IMR-90 (cell line): ENCODE measurements around the gene IFNA1. TPM values are rescaled to one million over a fixed set of nuclear protein-coding genes. Genes with fewer than 3 reads are reported as not detected.

Source experiments
- ATAC-seq: fragments of 200-7000 bp; cut with Tn5 transposase; 2 replicates; pipeline ENCODE4 v1.9.1; 2020; ENCODE audit warnings: low read depth, mild to moderate bottlenecking, moderate library complexity
- BruUV-seq: library from RNA; stranded (reverse); fragments of 400-500 nt; replicated peaks from 2 replicates; lab custom pipeline; 2021; lab: Mats Ljungman, UMichigan
- CTCF ChIA-PET: fragments of 300-600 bp; formaldehyde crosslinking; extraction: SDS; loops from one replicate; lab custom pipeline; 2021; ENCODE audit warnings: antibody characterized with exemption; lab: Yijun Ruan, JAX
- POLR2A ChIA-PET: fragments of 300-600 bp; sonication (Branson Sonifier 250); formaldehyde crosslinking; loops from one replicate; lab custom pipeline; 2022; ENCODE audit warnings: antibody characterized with exemption; ENCODE audit not compliant: unreplicated experiment; lab: Charles Lee
- DNase-seq: peaks from one replicate; pipeline ENCODE4 v3.0.0; 2013
- H2AFZ ChIP-seq: replicated peaks from 2 replicates; pipeline ENCODE3; 2013; ENCODE audit warnings: low read length, mild to moderate bottlenecking; ENCODE audit not compliant: poor library complexity
- H2AK5ac ChIP-seq: 2 replicates; pipeline ENCODE4 v1.6.1; 2013; ENCODE audit warnings: low read depth, low read length, inconsistent platforms
- H2AK9ac ChIP-seq: replicated peaks from 2 replicates; pipeline ENCODE3; 2013; ENCODE audit warnings: mild to moderate bottlenecking, low read depth, low read length, moderate library complexity; ENCODE audit not compliant: poor library complexity
- H2BK120ac ChIP-seq: 2 replicates; pipeline ENCODE4 v1.6.1; 2013; ENCODE audit warnings: low read depth, low read length, inconsistent platforms
- H2BK15ac ChIP-seq: 3 replicates; pipeline ENCODE4 v1.6.1; 2013; ENCODE audit warnings: low read depth, low read length, inconsistent platforms
- H2BK20ac ChIP-seq: 2 replicates; pipeline ENCODE4 v1.6.1; 2013; ENCODE audit warnings: low read depth, mild to moderate bottlenecking, inconsistent platforms, low read length, moderate library complexity
- H2BK5ac ChIP-seq: 2 replicates; pipeline ENCODE4 v1.6.1; 2013; ENCODE audit warnings: mild to moderate bottlenecking, low read depth, low read length, inconsistent platforms; ENCODE audit not compliant: poor library complexity, severe bottlenecking
- H3K14ac ChIP-seq: replicated peaks from 2 replicates; pipeline ENCODE4 v1.6.1; 2013; ENCODE audit warnings: low read depth, low read length, inconsistent platforms
- H3K18ac ChIP-seq: 2 replicates; pipeline ENCODE4 v1.6.1; 2013; ENCODE audit warnings: low read depth, low read length, control low read depth
- H3K23ac ChIP-seq: 2 replicates; pipeline ENCODE4 v1.6.1; 2013; ENCODE audit warnings: low read depth, low read length, inconsistent platforms
- H3K27ac ChIP-seq: 2 replicates; pipeline ENCODE4 v1.5.1; 2013; ENCODE audit warnings: mild to moderate bottlenecking, control low read depth, low read length; ENCODE audit not compliant: insufficient read depth
- H3K27me3 ChIP-seq: 2 replicates; pipeline ENCODE4 v1.6.1; 2013; ENCODE audit warnings: low read length; ENCODE audit not compliant: control insufficient read depth, insufficient read depth
- H3K36me3 ChIP-seq: 2 replicates; pipeline ENCODE4 v1.6.1; 2013; ENCODE audit warnings: low read length, mixed read lengths; ENCODE audit not compliant: control insufficient read depth, insufficient read depth
- H3K4ac ChIP-seq: 2 replicates; pipeline ENCODE4 v1.6.1; 2013; ENCODE audit warnings: low read depth, low read length, inconsistent platforms
- H3K4me1 ChIP-seq: 2 replicates; pipeline ENCODE4 v1.6.1; 2013; ENCODE audit warnings: low read length, mixed read lengths; ENCODE audit not compliant: control insufficient read depth, insufficient read depth
- H3K4me2 ChIP-seq: 2 replicates; pipeline ENCODE4 v1.6.1; 2013; ENCODE audit warnings: low read depth, mild to moderate bottlenecking, control low read depth, low read length, moderate library complexity
- H3K4me3 ChIP-seq: 2 replicates; pipeline ENCODE4 v1.5.1; 2013; ENCODE audit warnings: low read depth, mild to moderate bottlenecking, control low read depth, low read length, moderate library complexity; ENCODE audit not compliant: insufficient read depth
- H3K56ac ChIP-seq: 2 replicates; pipeline ENCODE4 v1.6.1; 2013; ENCODE audit warnings: low read length, inconsistent platforms; ENCODE audit not compliant: insufficient read depth; ENCODE audit errors: extremely low read depth
- H3K79me1 ChIP-seq, 2 experiments: 2 replicates each; pipeline ENCODE4 v1.6.1; 2013; ENCODE audit warnings: low read length in 2 of 2, inconsistent platforms in 1 of 2, low read depth in 1 of 2
- H3K9ac ChIP-seq: 2 replicates; pipeline ENCODE4 v1.6.1; 2013; ENCODE audit warnings: low read depth, low read length, control low read depth
- H3K9me1 ChIP-seq: 2 replicates; pipeline ENCODE4 v1.6.1; 2013; ENCODE audit warnings: low read length, inconsistent platforms; ENCODE audit not compliant: insufficient read depth
- H3K9me3 ChIP-seq: 2 replicates; pipeline ENCODE4 v1.6.1; 2013; ENCODE audit warnings: low read length; ENCODE audit not compliant: control insufficient read depth, insufficient read depth
- H4K20me1 ChIP-seq: 2 replicates; pipeline ENCODE4 v1.6.1; 2013; ENCODE audit warnings: low read length, inconsistent platforms; ENCODE audit not compliant: insufficient read depth
- H4K5ac ChIP-seq: 2 replicates; pipeline ENCODE4 v1.6.1; 2013; ENCODE audit warnings: mild to moderate bottlenecking, low read depth, low read length, control low read depth
- H4K8ac ChIP-seq, 2 experiments: 2 replicates each; pipeline ENCODE4 v1.6.1; 2013; ENCODE audit warnings: low read depth in 2 of 2, low read length in 2 of 2, control low read depth in 1 of 2, inconsistent platforms in 1 of 2
- H4K91ac ChIP-seq: 2 replicates; pipeline ENCODE4 v1.6.1; 2013; ENCODE audit warnings: low read depth, low read length, inconsistent platforms; ENCODE audit not compliant: insufficient read depth
- CHD1 ChIP-seq: IDR thresholded peaks from 2 replicates; pipeline ENCODE4 v1.6.1; 2012; ENCODE audit warnings: low read depth, low read length, improper control_type of control experiment
- MXI1 ChIP-seq: IDR thresholded peaks from 2 replicates; pipeline ENCODE4 v1.6.1; 2012; ENCODE audit warnings: low read depth, mild to moderate bottlenecking, low read length, moderate library complexity, borderline replicate concordance
- SMC3 ChIP-seq: fragments of 150-350 bp; IDR thresholded peaks from 2 replicates; pipeline ENCODE4 v1.6.1; 2016; ENCODE audit warnings: low read depth, mild to moderate bottlenecking, antibody characterized with exemption, low read length, moderate library complexity
- WGBS, 2 experiments: methylation state at CpG; one replicate each; pipeline versions ENCODE4 v1.1.5 to v1.1.7; 2013; ENCODE audit warnings: missing lambda C conversion rate in 2 of 2; ENCODE audit not compliant: insufficient read length in 1 of 2; ENCODE audit errors: extremely low coverage in 2 of 2; 5-methylcytosine and 5-hydroxymethylcytosine counted together
- dilution Hi-C: fragments of 300-500 bp; cut with HindIII; formaldehyde crosslinking; loops from one replicate; pipeline ENCODE4 v1.14.3; 2018; ENCODE audit warnings: low sequenced_read_pairs; ENCODE audit not compliant: unreplicated experiment
- in situ Hi-C: fragments of 300-500 bp; cut with MboI; formaldehyde crosslinking; loops from 3 replicates; pipeline ENCODE4 v1.14.3; 2019; ENCODE audit warnings: low sequenced_read_pairs, inconsistent platforms, mixed read lengths
- intact Hi-C: fragments of 100-400 bp; cut with micrococcal nuclease; formaldehyde crosslinking; loops from 2 replicates; pipeline ENCODE4 v1.10.0; 2022
- polyA plus RNA-seq, 3 experiments: library from polyadenylated mRNA; depleted of rRNA; stranded (reverse); fragments of >200 nt; gene quantifications; 2 replicates each; pipeline ENCODE4 v1.2.3, GENCODE V29; 2012; ENCODE audit warnings: low replicate concordance in 1 of 3
- total RNA-seq: library from RNA; depleted of rRNA; stranded (reverse); fragments of >200 nt; gene quantifications from 2 replicates; pipeline ENCODE4 v1.2.3, GENCODE V29; 2012

IFNA1 gene
- total and polyA plus RNA-seq, 2 of the 4 experiments (the other 2 are of a cell fraction): not detected

DNA sequence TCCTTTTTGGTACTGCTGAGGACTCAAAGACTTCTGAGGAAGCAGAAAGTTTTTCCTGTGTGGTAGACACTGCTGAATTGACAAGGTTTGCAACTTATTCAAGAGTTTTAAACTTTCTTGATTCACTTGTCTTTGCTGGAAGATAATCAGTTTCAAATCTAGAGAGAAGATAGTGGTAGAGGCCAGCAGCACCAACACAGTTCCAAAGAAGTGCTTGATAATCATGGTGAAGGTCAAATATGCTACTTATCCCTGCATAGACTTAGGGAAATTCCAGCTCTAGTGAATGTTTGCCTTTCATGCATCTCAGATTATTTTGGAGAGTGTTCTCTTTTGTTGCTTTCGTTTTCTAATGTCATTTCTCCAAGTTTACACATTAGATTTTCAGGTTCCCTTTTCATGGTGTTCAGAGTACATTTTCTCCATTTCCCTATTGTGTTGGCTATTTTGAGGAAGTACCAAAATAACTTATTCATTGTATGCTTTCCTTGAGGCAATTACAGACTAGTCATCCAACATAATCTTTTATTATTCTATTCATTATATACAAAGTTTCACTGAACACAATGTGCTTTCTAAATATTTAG, 41.3 kb downstream of the IFNA1 start:
- BruUV-seq: no TSS peak
- H3K9me1 ChIP-seq: no peaks in the 10 kb centered on the region; the same call in 1 of the 2 replicates
- no peak overlapping the region for H2BK5ac ChIP-seq
- H4K5ac ChIP-seq: no peak overlapping the region
- no CpG with 5 or more reads among the region's 1 CpG for WGBS, 2 experiments
- H4K20me1 ChIP-seq: no peaks in the 10 kb centered on the region
- no peaks in the 10 kb centered on the region for H3K9me3 ChIP-seq
- H4K91ac ChIP-seq: no peak overlapping the region
- H3K27ac ChIP-seq: no peak overlapping the region
- H3K56ac ChIP-seq: no peak overlapping the region
- H2AFZ ChIP-seq: no peak overlapping the region
- H2BK15ac ChIP-seq: no peak overlapping the region
- no peak overlapping the region for H2AK9ac ChIP-seq
- H4K8ac ChIP-seq: no peak overlapping the region
- no peak overlapping the region for H2BK20ac ChIP-seq
- H3K4ac ChIP-seq: no peak overlapping the region
- H3K79me1 ChIP-seq: no peaks in the 10 kb centered on the region; a peak in 2 of 4 replicates
- intact Hi-C loops (no loop called here), dilution Hi-C loops (no loop called here), in situ Hi-C loops (no loop called here)
- peak overlapping the region; percentile 46; the same call in 1 of the 2 replicates for H3K4me2 ChIP-seq
- H3K4me1 ChIP-seq: no peaks in the 10 kb centered on the region
- H3K14ac ChIP-seq: no peak overlapping the region
- H3K23ac ChIP-seq: no peak overlapping the region
- no peak overlapping the region for H2AK5ac ChIP-seq
- TF ChIP-seq MXI1 (no peak), SMC3 (no peak), CHD1 (no peak)
- DNase-seq (no peak), ATAC-seq (peak; percentile 57)
- CTCF ChIA-PET: no interaction called here
- H3K4me3 ChIP-seq: no peak overlapping the region
- H3K36me3 ChIP-seq: peaks cover 3% of the 10 kb centered on the region; the same call in 1 of the 2 replicates
- no peak overlapping the region for H2BK120ac ChIP-seq
- H3K27me3 ChIP-seq: no peaks in the 10 kb centered on the region
- H3K9ac ChIP-seq: no peak overlapping the region
- H3K18ac ChIP-seq: no peak overlapping the region
- POLR2A ChIA-PET: no interaction called here
